HG02870 (cell line): ENCODE results near the gene PSMB7.

ENCODE experiments used
- ATAC-seq: cut with Tn5 transposase; IDR thresholded peaks from one replicate; pipeline ENCODE4 v1.9.1; 2021; ENCODE audit warnings: mild to moderate bottlenecking, moderate library complexity; ENCODE audit not compliant: unreplicated experiment

PSMB7 gene

GRCh38 chr9:124358631-124359030 is 56.6 kb downstream of the PSMB7 start:
- ATAC-seq: no peak

GRCh38 chr9:124357721-124358361 is 57.4 kb downstream of the PSMB7 start:
- ATAC-seq: no peak

GRCh38 chr9:124356745-124357390 is 58.4 kb downstream of the PSMB7 start:
- ATAC-seq: no peak

GRCh38 chr9:124355941-124356744 is 59.1 kb downstream of the PSMB7 start:
- no peak for ATAC-seq

- ATAC-seq: no peak
Measured at GRCh38 chr9:124355039-124355940, 60.0 kb downstream of the PSMB7 start.

GRCh38 chr9:124354346-124355038 is 60.8 kb downstream of the PSMB7 start:
- no peak for ATAC-seq

- ATAC-seq: no peak
Measured at GRCh38 chr9:124353811-124354274, 61.4 kb downstream of the PSMB7 start.

GRCh38 chr9:124353166-124353768 is 62.0 kb downstream of the PSMB7 start:
- ATAC-seq: no peak

GRCh38 chr9:124352616-124353015 is 62.6 kb downstream of the PSMB7 start:
- no peak for ATAC-seq

GRCh38 chr9:124351672-124352468 is 63.4 kb downstream of the PSMB7 start:
- no peak for ATAC-seq

GRCh38 chr9:124350494-124351263 is 64.6 kb downstream of the PSMB7 start:
- no peak for ATAC-seq

- ATAC-seq: no peak
Measured at GRCh38 chr9:124349675-124350493, 65.4 kb downstream of the PSMB7 start.

GRCh38 chr9:124349267-124349666 is 66.0 kb downstream of the PSMB7 start:
- ATAC-seq: no peak

GRCh38 chr9:124348831-124349230 is 66.4 kb downstream of the PSMB7 start:
- ATAC-seq: no peak

GRCh38 chr9:124348363-124348762 is 66.9 kb downstream of the PSMB7 start:
- ATAC-seq: no peak

GRCh38 chr9:124347968-124348358 is 67.3 kb downstream of the PSMB7 start:
- ATAC-seq: no peak

- no peak for ATAC-seq
Measured at GRCh38 chr9:124347206-124347967, 67.9 kb downstream of the PSMB7 start.
